CD8-positive, alpha-beta memory T cell (primary cell): ENCODE results near the gene WDR27. TPM values are rescaled to one million over a fixed set of nuclear protein-coding genes. Genes with fewer than 3 reads are reported as not detected.
A peak's percentile ranks its signal among the peaks of the same experiment; 100 is the strongest.

Experiments
- CTCF ChIA-PET: fragments of 350-600 bp; sonication (Branson Sonifier 250); formaldehyde crosslinking; loops from one replicate; lab custom pipeline; 2021; ENCODE audit warnings: antibody characterized with exemption; lab: Charles Lee
- POLR2A ChIA-PET: fragments of 350-600 bp; sonication (Branson Sonifier 250); formaldehyde crosslinking; loops from one replicate; lab custom pipeline; 2021; ENCODE audit warnings: antibody characterized with exemption; lab: Charles Lee
- DNase-seq, 5 donors: peaks; one replicate each; pipeline versions ENCODE4 v3.0.0 to v3.0.0-alpha.2; 2020 to 2022; ENCODE audit warnings: mixed read lengths in 1 of 5
- H3K27ac ChIP-seq: one replicate; pipeline ENCODE4 v1.7.0; 2013; ENCODE audit warnings: low read depth, mild to moderate bottlenecking, low read length, moderate library complexity
- H3K27me3 ChIP-seq: 2 replicates; pipeline ENCODE4 v1.7.0; 2013; ENCODE audit warnings: low read length, mild to moderate bottlenecking; ENCODE audit not compliant: insufficient read depth, poor library complexity, severe bottlenecking
- H3K36me3 ChIP-seq: 2 replicates; pipeline ENCODE4 v1.7.0; 2013; ENCODE audit warnings: mild to moderate bottlenecking, low read length, moderate library complexity; ENCODE audit not compliant: insufficient read depth
- H3K4me1 ChIP-seq: 2 replicates; pipeline ENCODE4 v1.7.0; 2013; ENCODE audit warnings: mild to moderate bottlenecking, low read length, moderate library complexity; ENCODE audit not compliant: insufficient read depth
- H3K4me3 ChIP-seq: 2 replicates; pipeline ENCODE4 v1.7.0; 2013; ENCODE audit warnings: mild to moderate bottlenecking, low read length
- H3K9me3 ChIP-seq: 2 replicates; pipeline ENCODE4 v1.7.0; 2013; ENCODE audit warnings: mild to moderate bottlenecking, low read length
- H3K27ac Mint-ChIP-seq, 8 donors: one replicate each; pipeline ENCODE4 v1.8.0; 2020 to 2021; ENCODE audit warnings: mixed read lengths in 8 of 8, mild to moderate bottlenecking in 6 of 8, inconsistent platforms in 3 of 8, moderate library complexity in 3 of 8
- H3K27me3 Mint-ChIP-seq, 2 donors: one replicate each; pipeline ENCODE4 v1.8.0; 2020 to 2021; ENCODE audit warnings: mixed read lengths in 2 of 2, mild to moderate bottlenecking in 1 of 2, moderate library complexity in 1 of 2
- H3K36me3 Mint-ChIP-seq, 3 donors: one replicate each; pipeline ENCODE4 v1.8.0; 2020 to 2021; ENCODE audit warnings: mixed read lengths in 3 of 3, inconsistent platforms in 1 of 3, mild to moderate bottlenecking in 1 of 3
- H3K4me1 Mint-ChIP-seq, 3 donors: one replicate each; pipeline ENCODE4 v1.8.0; 2020 to 2021; ENCODE audit warnings: mixed read lengths in 3 of 3, inconsistent platforms in 1 of 3, mild to moderate bottlenecking in 1 of 3
- H3K4me3 Mint-ChIP-seq, 7 donors: one replicate each; pipeline ENCODE4 v1.8.0; 2020 to 2021; ENCODE audit warnings: mixed read lengths in 7 of 7, mild to moderate bottlenecking in 6 of 7, moderate library complexity in 4 of 7, inconsistent platforms in 2 of 7
- H3K9me3 Mint-ChIP-seq, 5 donors: one replicate each; pipeline ENCODE4 v1.8.0; 2020 to 2022; ENCODE audit warnings: mixed read lengths in 5 of 5, mild to moderate bottlenecking in 3 of 5, moderate library complexity in 2 of 5, inconsistent platforms in 1 of 5
- polyA plus RNA-seq: library from polyadenylated mRNA; unstranded; fragments of 300-500 nt; fragmentation: Illumina TruSeq; gene quantifications from one replicate; pipeline ENCODE4 v1.2.3, GENCODE V29; 2021
- total RNA-seq, 2 experiments: library from RNA; stranded (reverse); gene quantifications; one replicate each; pipeline ENCODE4 v1.2.3, GENCODE V29; 2021

WDR27 gene
- total and polyA plus RNA-seq, 3 experiments from 2014 or later = 7.4 to 29.4 (median 24.5) TPM

- CTCF ChIA-PET = no interaction called here
Measured at GRCh38 chr6:169624785-169625184, 77.0 kb downstream of the WDR27 start.

DNA sequence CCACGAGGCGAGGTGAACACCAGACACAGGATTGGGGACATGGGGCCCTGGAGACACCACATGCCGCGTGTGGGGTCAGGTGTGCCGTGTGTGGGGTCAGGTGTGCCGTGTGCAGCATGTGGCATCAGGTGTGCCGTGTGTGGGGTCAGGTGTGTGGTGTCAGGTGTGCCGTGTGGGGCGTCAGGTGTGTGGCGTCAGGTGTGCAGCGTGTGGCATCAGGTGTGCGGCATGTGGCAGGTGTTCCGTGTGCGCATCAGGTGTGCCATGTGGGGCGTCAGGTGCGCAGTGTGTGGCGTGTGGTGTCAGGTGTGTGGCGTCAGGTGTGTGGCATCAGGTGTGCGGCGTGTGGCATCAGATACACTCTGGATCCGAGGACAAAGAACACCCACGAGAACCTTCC is 77.9 kb downstream of the WDR27 start:
- ChIA-PET CTCF (no interaction called here), POLR2A (no interaction called here)
- Histone ChIP-seq H3K27me3 (no peaks in the 10 kb centered on the region), H3K4me3 (no peak overlapping the region), H3K9me3 (no peaks in the 10 kb centered on the region), H3K4me1 (no peaks in the 10 kb centered on the region), H3K27ac (no peak overlapping the region), H3K36me3 (no peaks in the 10 kb centered on the region)
- Mint-ChIP-seq H3K36me3 (peaks cover 0 to 32% (median 6%) of the 10 kb centered on the region in 3 donors), H3K4me3 (no peak overlapping the region), H3K4me1 (no peaks in the 10 kb centered on the region), H3K9me3 (no peaks in the 10 kb centered on the region), H3K27me3 (no peaks in the 10 kb centered on the region), H3K27ac (peak overlapping the region in 1 of 8 donors; percentile 19)
- DNase-seq = no peak

More at GRCh38 chr6:169624785-169625184, 77.0 kb downstream of the WDR27 start:
- no peaks in the 10 kb centered on the region for H3K27me3 ChIP-seq
- Mint-ChIP-seq H3K4me1 (no peaks in the 10 kb centered on the region), H3K27ac (no peak overlapping the region), H3K27me3 (no peaks in the 10 kb centered on the region), H3K9me3 (no peaks in the 10 kb centered on the region), H3K4me3 (no peak overlapping the region), H3K36me3 (peaks cover 0 to 32% (median 6%) of the 10 kb centered on the region in 3 donors)
- POLR2A ChIA-PET = no interaction called here
- H3K9me3 ChIP-seq = no peaks in the 10 kb centered on the region
- no peaks in the 10 kb centered on the region for H3K4me1 ChIP-seq
- no peaks in the 10 kb centered on the region for H3K36me3 ChIP-seq
- H3K4me3 ChIP-seq = no peak overlapping the region
- no peak overlapping the region for H3K27ac ChIP-seq
- DNase-seq = no peak

DNA sequence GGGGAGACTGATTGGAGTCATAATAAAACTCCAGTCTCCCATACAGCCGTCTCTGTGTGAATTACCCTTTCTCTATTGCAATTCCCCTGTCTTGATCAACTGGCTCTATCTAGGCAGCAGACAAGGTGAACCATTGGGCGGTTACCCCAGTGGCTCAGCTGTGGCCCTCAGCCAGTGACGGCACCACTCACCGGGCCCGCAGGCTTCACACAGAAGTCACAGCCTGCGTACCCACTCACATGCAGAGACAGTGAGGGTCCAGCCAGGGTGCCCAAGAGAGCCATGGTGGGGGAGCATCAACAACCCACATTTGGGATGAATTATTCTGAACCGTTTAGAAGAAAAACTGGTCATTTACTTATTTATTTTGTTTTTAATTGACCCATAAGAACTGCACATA is 78.5 kb downstream of the WDR27 start:
- H3K36me3 ChIP-seq = no peaks in the 10 kb centered on the region
- no peaks in the 10 kb centered on the region for H3K4me1 ChIP-seq
- no peaks in the 10 kb centered on the region for H3K27me3 Mint-ChIP-seq
- H3K4me3 ChIP-seq = no peak overlapping the region
- H3K27me3 ChIP-seq = no peaks in the 10 kb centered on the region
- POLR2A ChIA-PET = no interaction called here
- no peak overlapping the region for H3K4me3 Mint-ChIP-seq
- DNase-seq = no peak
- H3K27ac Mint-ChIP-seq = peak overlapping the region in 1 of 8 donors; percentile 47
- no peaks in the 10 kb centered on the region for H3K9me3 Mint-ChIP-seq
- peaks cover 0 to 29% (median 6%) of the 10 kb centered on the region in 3 donors for H3K36me3 Mint-ChIP-seq
- no peaks in the 10 kb centered on the region for H3K9me3 ChIP-seq
- no peak overlapping the region for H3K27ac ChIP-seq
- CTCF ChIA-PET = no interaction called here
- no peaks in the 10 kb centered on the region for H3K4me1 Mint-ChIP-seq

DNA sequence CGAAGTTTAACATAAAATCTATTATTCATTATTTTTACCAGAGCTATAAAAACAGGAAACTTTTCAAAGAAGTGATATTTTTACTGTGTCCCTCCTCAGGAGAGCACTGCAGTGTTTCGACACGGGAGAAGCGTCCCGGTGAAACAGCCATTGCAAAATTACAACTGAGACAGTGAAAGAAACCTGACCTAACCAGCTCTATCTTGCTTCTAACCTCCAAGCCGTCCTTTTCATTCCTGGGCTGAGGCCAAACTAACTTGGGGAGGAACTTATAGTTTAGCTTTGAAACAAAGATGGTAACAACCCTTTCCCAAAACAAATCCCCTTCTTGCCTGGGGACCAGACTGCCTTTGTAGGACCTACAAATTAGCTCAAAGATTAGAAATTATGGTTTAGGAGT is 79.2 kb downstream of the WDR27 start:
- H3K4me3 Mint-ChIP-seq = no peak overlapping the region
- Histone ChIP-seq H3K4me1 (no peaks in the 10 kb centered on the region), H3K9me3 (no peaks in the 10 kb centered on the region), H3K4me3 (no peak overlapping the region), H3K36me3 (no peaks in the 10 kb centered on the region), H3K27me3 (no peaks in the 10 kb centered on the region), H3K27ac (no peak overlapping the region)
- CTCF ChIA-PET = no interaction called here
- peaks cover 0 to 24% (median 6%) of the 10 kb centered on the region in 3 donors for H3K36me3 Mint-ChIP-seq
- DNase-seq = no peak
- H3K27me3 Mint-ChIP-seq = no peaks in the 10 kb centered on the region
- H3K9me3 Mint-ChIP-seq = no peaks in the 10 kb centered on the region
- no peaks in the 10 kb centered on the region for H3K4me1 Mint-ChIP-seq
- POLR2A ChIA-PET = no interaction called here
- H3K27ac Mint-ChIP-seq = no peak overlapping the region

DNA sequence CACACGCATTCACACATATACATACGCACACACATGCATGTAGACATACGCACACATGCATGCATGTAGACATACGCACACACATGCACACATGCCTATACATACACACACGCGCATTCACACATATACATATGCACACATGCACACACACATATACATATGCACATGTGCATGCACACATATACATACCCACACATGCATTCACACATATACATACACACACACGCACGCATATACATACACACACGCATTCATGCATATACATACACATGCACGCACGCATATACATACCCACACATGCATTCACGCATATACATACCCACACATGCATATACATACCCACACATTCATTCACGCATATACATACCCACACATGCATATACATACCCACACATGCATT is 80.5 kb downstream of the WDR27 start:
- DNase-seq = no peak
- CTCF ChIA-PET = no interaction called here

GRCh38 chr6:169620171-169621130 is 81.4 kb downstream of the WDR27 start:
- no peak overlapping the region for H3K27ac ChIP-seq
- no peaks in the 10 kb centered on the region for H3K9me3 ChIP-seq
- H3K27me3 ChIP-seq = no peaks in the 10 kb centered on the region
- no peak overlapping the region for H3K27ac Mint-ChIP-seq
- H3K4me3 Mint-ChIP-seq = no peak overlapping the region
- H3K9me3 Mint-ChIP-seq = peaks cover 0 to 6% (median 0%) of the 10 kb centered on the region in 5 donors
- no peak overlapping the region for H3K4me3 ChIP-seq
- no peaks in the 10 kb centered on the region for H3K36me3 ChIP-seq
- no peaks in the 10 kb centered on the region for H3K4me1 Mint-ChIP-seq
- peaks cover 6 to 15% (median 9%) of the 10 kb centered on the region in 3 donors for H3K36me3 Mint-ChIP-seq
- no peak for DNase-seq
- no peaks in the 10 kb centered on the region for H3K27me3 Mint-ChIP-seq
- ChIA-PET CTCF (no interaction called here), POLR2A (no interaction called here)
- no peaks in the 10 kb centered on the region for H3K4me1 ChIP-seq

More for the DNA sequence above, 80.5 kb downstream of the WDR27 start:
- Mint-ChIP-seq H3K4me1 (no peaks in the 10 kb centered on the region), H3K27ac (peak overlapping the region in 1 of 8 donors; percentile 23), H3K36me3 (peaks cover 6 to 13% (median 7%) of the 10 kb centered on the region in 3 donors), H3K27me3 (no peaks in the 10 kb centered on the region), H3K9me3 (no peaks in the 10 kb centered on the region), H3K4me3 (no peak overlapping the region)
- Histone ChIP-seq H3K4me3 (no peak overlapping the region), H3K27ac (no peak overlapping the region), H3K4me1 (no peaks in the 10 kb centered on the region), H3K27me3 (no peaks in the 10 kb centered on the region), H3K9me3 (no peaks in the 10 kb centered on the region), H3K36me3 (no peaks in the 10 kb centered on the region)
- POLR2A ChIA-PET = no interaction called here

DNA sequence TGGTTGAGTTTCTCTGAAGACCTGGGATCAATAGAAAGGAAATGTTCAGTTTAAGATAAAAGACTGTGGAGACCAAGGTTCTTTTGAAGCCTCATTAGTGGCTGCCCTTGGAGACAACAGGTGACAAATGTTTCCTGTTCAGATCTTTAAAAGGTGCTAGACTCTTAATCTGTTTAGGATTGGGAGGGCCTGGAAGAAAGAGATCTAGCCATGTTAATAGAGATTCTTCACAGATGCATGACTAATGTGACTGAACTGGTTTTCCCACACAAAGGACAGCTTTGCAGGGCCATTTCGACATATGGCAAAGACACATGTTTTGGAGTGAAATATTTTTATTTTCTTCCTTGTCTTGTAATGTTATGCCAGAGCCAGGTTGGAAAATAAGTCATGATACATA is 82.2 kb downstream of the WDR27 start:
- no peaks in the 10 kb centered on the region for H3K4me1 Mint-ChIP-seq
- no peaks in the 10 kb centered on the region for H3K27me3 ChIP-seq
- peaks cover 3 to 17% (median 3%) of the 10 kb centered on the region in 3 donors for H3K36me3 Mint-ChIP-seq
- peaks cover 0 to 6% (median 0%) of the 10 kb centered on the region in 5 donors for H3K9me3 Mint-ChIP-seq
- no peak for DNase-seq
- no peaks in the 10 kb centered on the region for H3K4me1 ChIP-seq
- no peak overlapping the region for H3K4me3 Mint-ChIP-seq
- H3K27ac ChIP-seq = no peak overlapping the region
- no peak overlapping the region for H3K27ac Mint-ChIP-seq
- H3K9me3 ChIP-seq = no peaks in the 10 kb centered on the region
- POLR2A ChIA-PET = no interaction called here
- no peaks in the 10 kb centered on the region for H3K36me3 ChIP-seq
- CTCF ChIA-PET = no interaction called here
- no peaks in the 10 kb centered on the region for H3K27me3 Mint-ChIP-seq
- H3K4me3 ChIP-seq = no peak overlapping the region
